Measurements from ENCODE around the gene S100PBP. TPM values are rescaled to one million over a fixed set of nuclear protein-coding genes. Genes with fewer than 3 reads are reported as not detected.

Gene S100PBP
- total and polyA plus RNA-seq, 2 donors (not counting 1 experiment from before 2014, with no cell fraction given) = 36.3 to 41.8 TPM

DNA sequence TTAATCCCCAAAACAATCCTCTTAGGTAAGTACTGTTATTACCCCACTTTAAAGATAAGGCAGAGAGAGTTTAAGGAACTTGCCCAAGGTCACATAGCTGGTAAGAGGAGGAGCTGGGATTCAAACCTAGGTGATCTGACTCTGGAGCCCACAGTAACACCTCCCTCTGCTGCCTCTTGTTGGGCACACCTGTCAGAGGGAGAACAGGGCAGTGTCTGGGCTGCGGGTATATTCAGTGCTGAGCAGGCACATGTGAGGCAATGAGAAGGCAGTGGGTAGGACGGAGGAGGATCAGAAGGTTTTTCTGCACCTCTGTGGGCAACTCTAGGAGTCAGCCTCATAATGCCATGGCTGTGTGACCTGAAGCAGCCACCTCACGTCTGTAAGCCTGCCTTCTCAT lies 70.7 kb downstream of the S100PBP start:
- H3K79me2 ChIP-seq (ENCODE audit: control insufficient read depth, insufficient read depth, low read length) = no peaks in the 10 kb centered on the region
- no peaks in the 10 kb centered on the region for H4K20me1 ChIP-seq (ENCODE audit: control insufficient read depth, extremely low read depth, insufficient read depth, low read length)
- H2AFZ ChIP-seq (ENCODE audit: low read length) = no peak overlapping the region
- no peak overlapping the region for H3K4me3 ChIP-seq (replicated peaks in 1 of 4; ENCODE audit: control extremely low read depth in 1 of 4, insufficient read depth in 1 of 4, low read depth in 3 of 4, low read length in 4 of 4)
- H3K36me3 ChIP-seq (ENCODE audit: control insufficient read depth, insufficient read depth, low read length) = no peaks in the 10 kb centered on the region
- H3K9me3 ChIP-seq (ENCODE audit: control insufficient read depth, insufficient read depth, low read depth, low read length) = no peaks in the 10 kb centered on the region
- no peak overlapping the region for H3K27ac ChIP-seq (ENCODE audit: insufficient read depth, low read length)
- no peak for TF ChIP-seq EZH2 (IDR thresholded peaks at IDR 0.05; ENCODE audit: low read length, missing control alignments)
- TF ChIP-seq, protein P1, sequence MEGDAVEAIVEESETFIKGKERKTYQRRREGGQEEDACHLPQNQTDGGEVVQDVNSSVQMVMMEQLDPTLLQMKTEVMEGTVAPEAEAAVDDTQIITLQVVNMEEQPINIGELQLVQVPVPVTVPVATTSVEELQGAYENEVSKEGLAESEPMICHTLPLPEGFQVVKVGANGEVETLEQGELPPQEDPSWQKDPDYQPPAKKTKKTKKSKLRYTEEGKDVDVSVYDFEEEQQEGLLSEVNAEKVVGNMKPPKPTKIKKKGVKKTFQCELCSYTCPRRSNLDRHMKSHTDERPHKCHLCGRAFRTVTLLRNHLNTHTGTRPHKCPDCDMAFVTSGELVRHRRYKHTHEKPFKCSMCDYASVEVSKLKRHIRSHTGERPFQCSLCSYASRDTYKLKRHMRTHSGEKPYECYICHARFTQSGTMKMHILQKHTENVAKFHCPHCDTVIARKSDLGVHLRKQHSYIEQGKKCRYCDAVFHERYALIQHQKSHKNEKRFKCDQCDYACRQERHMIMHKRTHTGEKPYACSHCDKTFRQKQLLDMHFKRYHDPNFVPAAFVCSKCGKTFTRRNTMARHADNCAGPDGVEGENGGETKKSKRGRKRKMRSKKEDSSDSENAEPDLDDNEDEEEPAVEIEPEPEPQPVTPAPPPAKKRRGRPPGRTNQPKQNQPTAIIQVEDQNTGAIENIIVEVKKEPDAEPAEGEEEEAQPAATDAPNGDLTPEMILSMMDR (conservative IDR thresholded peaks at IDR 0.05 in 1 of 2, IDR thresholded peaks at IDR 0.05 in 1 of 2; ENCODE audit: low read depth in 1 of 2, low read length in 2 of 2) = no peak
- peaks cover 42% of the 10 kb centered on the region for H3K27me3 ChIP-seq (ENCODE audit: control insufficient read depth, insufficient read depth, low read length)
- no peak overlapping the region for H3K9ac ChIP-seq (ENCODE audit: insufficient read depth, low read length)
- H3K4me2 ChIP-seq (ENCODE audit: extremely low read depth, insufficient read depth, low read length) = no peak overlapping the region
- H3K4me1 ChIP-seq (ENCODE audit: control insufficient read depth, extremely low read depth, insufficient read depth, low read length) = no peaks in the 10 kb centered on the region
- DNase-seq (ENCODE audit: low read depth in 2 of 2) = no peak

DNA sequence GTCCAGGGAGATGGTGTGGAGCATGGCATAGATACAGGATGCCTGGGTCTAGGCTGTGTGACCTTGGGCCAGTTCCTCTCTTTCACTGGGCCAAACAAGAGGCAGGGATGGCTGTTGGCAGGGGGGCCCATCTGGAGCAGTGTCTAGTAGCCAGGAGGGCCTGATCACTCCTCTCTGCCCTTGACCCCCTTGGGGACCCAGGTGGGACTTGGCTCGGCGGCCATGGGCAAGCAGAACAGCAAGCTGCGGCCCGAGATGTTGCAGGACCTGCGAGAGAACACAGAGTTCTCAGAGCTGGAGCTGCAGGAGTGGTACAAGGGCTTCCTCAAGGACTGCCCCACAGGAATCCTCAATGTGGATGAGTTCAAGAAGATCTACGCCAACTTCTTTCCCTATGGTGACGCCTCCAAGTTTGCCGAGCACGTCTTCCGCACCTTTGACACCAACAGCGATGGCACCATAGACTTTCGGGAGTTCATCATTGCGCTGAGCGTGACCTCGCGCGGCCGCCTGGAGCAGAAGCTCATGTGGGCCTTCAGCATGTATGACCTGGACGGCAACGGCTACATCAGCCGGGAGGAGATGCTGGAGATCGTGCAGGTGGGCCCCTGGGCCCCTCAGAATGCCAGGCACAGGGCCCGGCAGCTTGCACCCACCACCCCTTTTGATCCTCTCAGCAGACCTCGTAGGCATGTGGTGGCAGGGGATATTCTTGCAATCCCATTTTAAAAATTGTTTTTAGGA lies 71.4 kb downstream of the S100PBP start:
- H4K20me1 ChIP-seq (ENCODE audit: control insufficient read depth, extremely low read depth, insufficient read depth, low read length) = no peaks in the 10 kb centered on the region
- H3K4me1 ChIP-seq (ENCODE audit: control insufficient read depth, extremely low read depth, insufficient read depth, low read length) = no peaks in the 10 kb centered on the region
- no peak overlapping the region for H2AFZ ChIP-seq (ENCODE audit: low read length)
- peaks cover 36% of the 10 kb centered on the region for H3K27me3 ChIP-seq (ENCODE audit: control insufficient read depth, insufficient read depth, low read length)
- H3K4me3 ChIP-seq (replicated peaks in 1 of 4; ENCODE audit: control extremely low read depth in 1 of 4, insufficient read depth in 1 of 4, low read depth in 3 of 4, low read length in 4 of 4) = no peak overlapping the region
- no peaks in the 10 kb centered on the region for H3K9me3 ChIP-seq (ENCODE audit: control insufficient read depth, insufficient read depth, low read depth, low read length)
- H3K4me2 ChIP-seq (ENCODE audit: extremely low read depth, insufficient read depth, low read length) = no peak overlapping the region
- TF ChIP-seq, protein P1 (conservative IDR thresholded peaks at IDR 0.05 in 1 of 2, IDR thresholded peaks at IDR 0.05 in 1 of 2; ENCODE audit: low read depth in 1 of 2, low read length in 2 of 2) = no peak
- no peak for TF ChIP-seq EZH2 (IDR thresholded peaks at IDR 0.05; ENCODE audit: low read length, missing control alignments)
- no peaks in the 10 kb centered on the region for H3K79me2 ChIP-seq (ENCODE audit: control insufficient read depth, insufficient read depth, low read length)
- H3K36me3 ChIP-seq (ENCODE audit: control insufficient read depth, insufficient read depth, low read length) = no peaks in the 10 kb centered on the region
- no peak overlapping the region for H3K27ac ChIP-seq (ENCODE audit: insufficient read depth, low read length)
- no peak overlapping the region for H3K9ac ChIP-seq (ENCODE audit: insufficient read depth, low read length)
- no peak for DNase-seq (ENCODE audit: low read depth in 2 of 2)

DNA sequence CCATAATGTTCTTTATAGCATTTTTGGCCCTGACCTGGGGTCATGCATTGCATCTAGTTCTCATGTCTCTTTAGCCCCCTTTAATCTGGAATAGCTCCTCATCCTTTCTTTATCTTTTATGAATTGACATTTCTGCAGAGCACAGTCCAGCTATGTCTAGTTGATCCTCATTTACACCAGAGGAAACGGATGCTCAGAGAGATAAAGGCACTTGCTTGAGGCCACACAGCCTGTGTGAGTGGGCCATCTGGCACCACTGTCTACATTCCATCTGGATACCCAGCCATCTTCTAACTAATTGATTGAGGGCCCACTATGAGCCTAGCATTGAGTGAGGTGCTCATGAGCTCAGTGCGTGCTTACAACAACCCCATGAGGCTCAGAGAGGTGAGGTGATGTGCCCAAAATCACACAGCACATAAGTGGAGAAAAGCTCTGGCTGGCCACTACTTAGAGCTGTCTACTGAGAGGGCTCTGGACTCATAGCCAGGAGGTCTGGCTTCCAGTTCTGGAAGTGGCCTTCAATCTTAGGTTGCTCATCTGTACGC lies 72.4 kb downstream of the S100PBP start:
- Histone ChIP-seq H4K20me1 (ENCODE audit: control insufficient read depth, extremely low read depth, insufficient read depth, low read length) (no peaks in the 10 kb centered on the region), H3K36me3 (ENCODE audit: control insufficient read depth, insufficient read depth, low read length) (no peaks in the 10 kb centered on the region), H3K79me2 (ENCODE audit: control insufficient read depth, insufficient read depth, low read length) (no peaks in the 10 kb centered on the region), H3K27ac (ENCODE audit: insufficient read depth, low read length) (no peak overlapping the region), H3K4me2 (ENCODE audit: extremely low read depth, insufficient read depth, low read length) (no peak overlapping the region), H2AFZ (ENCODE audit: low read length) (no peak overlapping the region), H3K4me3 (replicated peaks in 1 of 4; ENCODE audit: control extremely low read depth in 1 of 4, insufficient read depth in 1 of 4, low read depth in 3 of 4, low read length in 4 of 4) (no peak overlapping the region), H3K9me3 (ENCODE audit: control insufficient read depth, insufficient read depth, low read depth, low read length) (no peaks in the 10 kb centered on the region), H3K27me3 (ENCODE audit: control insufficient read depth, insufficient read depth, low read length) (peaks cover 32% of the 10 kb centered on the region), H3K4me1 (ENCODE audit: control insufficient read depth, extremely low read depth, insufficient read depth, low read length) (no peaks in the 10 kb centered on the region), H3K9ac (ENCODE audit: insufficient read depth, low read length) (no peak overlapping the region)
- TF ChIP-seq, protein P1 (conservative IDR thresholded peaks at IDR 0.05 in 1 of 2, IDR thresholded peaks at IDR 0.05 in 1 of 2; ENCODE audit: low read depth in 1 of 2, low read length in 2 of 2) = no peak
- no peak for TF ChIP-seq EZH2 (IDR thresholded peaks at IDR 0.05; ENCODE audit: low read length, missing control alignments)
- no peak for DNase-seq (ENCODE audit: low read depth in 2 of 2)
